GM12878 (cell line): Measurements from ENCODE around the gene TTC38. TPM values are rescaled to one million over a fixed set of nuclear protein-coding genes. Genes with fewer than 3 reads are reported as not detected.

Experiments
- ATAC-seq: fragments of 200-7000 bp; cut with Tn5 transposase; 3 replicates; pipeline ENCODE4 v1.9.1; 2020; ENCODE audit warnings: mild to moderate bottlenecking, moderate library complexity
- BruUV-seq: library from RNA; stranded (reverse); fragments of 400-500 nt; replicated peaks from 2 replicates; lab custom pipeline; 2021; lab: Mats Ljungman, UMichigan
- CTCF ChIA-PET: fragments of 300-600 bp; sonication (Branson Sonifier 250); formaldehyde crosslinking; extraction: SDS; loops from one replicate; lab custom pipeline; 2021; ENCODE audit warnings: inconsistent platforms; lab: Yijun Ruan, JAX
- POLR2A ChIA-PET: fragments of 350-600 bp; formaldehyde crosslinking; extraction: SDS; loops from one replicate; lab custom pipeline; 2021; ENCODE audit warnings: inconsistent platforms; lab: Charles Lee
- RAD21 ChIA-PET: fragments of 300-600 bp; sonication (Branson Sonifier 250); formaldehyde crosslinking; loops from one replicate; lab custom pipeline; 2023; ENCODE audit warnings: antibody characterized with exemption; ENCODE audit not compliant: unreplicated experiment; lab: Charles Lee
- SMC1A ChIA-PET: fragments of 300-600 bp; sonication (Branson Sonifier 250); formaldehyde crosslinking; loops from one replicate; lab custom pipeline; 2023; ENCODE audit not compliant: unreplicated experiment, uncharacterized antibody; lab: Charles Lee
- DNase-seq: peaks from one replicate; pipeline ENCODE4 v3.0.0-alpha.2; 2011; ENCODE audit warnings: low read depth, low spot score
- FAIRE-seq: peaks from 3 replicates; lab custom pipeline; 2011; peaks lifted over from hg19 to GRCh38; lab: Jason Lieb, UNC
- H2AFZ ChIP-seq: 2 replicates; pipeline ENCODE4 v1.6.0; 2011; ENCODE audit warnings: low read depth, low read length, control low read depth; ENCODE audit not compliant: control insufficient read depth
- H3K27ac ChIP-seq: 2 replicates; pipeline ENCODE4 v1.5.1; 2011; ENCODE audit warnings: control low read depth; ENCODE audit not compliant: control insufficient read depth, insufficient read depth
- H3K27me3 ChIP-seq, 2 experiments: replicated peaks in 1 of 2; 2 replicates each; pipeline versions ENCODE4 v1.6.0 to v1.6.1; 2011; ENCODE audit warnings: low read length in 1 of 2; ENCODE audit not compliant: control insufficient read depth in 2 of 2, insufficient read depth in 2 of 2
- H3K36me3 ChIP-seq, 2 experiments: 2 replicates each; pipeline ENCODE4 v1.5.1; 2011; ENCODE audit warnings: low read length in 1 of 2; ENCODE audit not compliant: control insufficient read depth in 2 of 2, insufficient read depth in 2 of 2
- H3K4me1 ChIP-seq: 2 replicates; pipeline ENCODE4 v1.6.1; 2011; ENCODE audit warnings: mild to moderate bottlenecking, low read length, moderate library complexity, mixed read lengths; ENCODE audit not compliant: control insufficient read depth, insufficient read depth
- H3K4me2 ChIP-seq: 2 replicates; pipeline ENCODE4 v1.6.0; 2011; ENCODE audit warnings: control low read depth; ENCODE audit not compliant: control insufficient read depth, insufficient read depth
- H3K4me3 ChIP-seq: fragments of 200-600 bp; sonication (generic); 2 replicates; pipeline ENCODE4 v1.5.1; 2016
- H3K79me2 ChIP-seq: 2 replicates; pipeline ENCODE4 v1.6.0; 2011; ENCODE audit warnings: low read length; ENCODE audit not compliant: control insufficient read depth, insufficient read depth
- H3K9ac ChIP-seq: 2 replicates; pipeline ENCODE4 v1.8.0; 2011; ENCODE audit warnings: low read length, control low read depth, mixed read lengths; ENCODE audit not compliant: control insufficient read depth, insufficient read depth
- H3K9me3 ChIP-seq: replicated peaks from 3 replicates; pipeline ENCODE4 v1.5.1; 2011; ENCODE audit warnings: mild to moderate bottlenecking, low read length; ENCODE audit not compliant: control insufficient read depth, insufficient read depth
- H4K20me1 ChIP-seq: 2 replicates; pipeline ENCODE4 v1.6.0; 2011; ENCODE audit not compliant: control insufficient read depth, insufficient read depth
- ATF7 ChIP-seq: fragments of 450-650 bp; IDR thresholded peaks from 2 replicates; pipeline ENCODE4 v1.6.1; 2016; ENCODE audit warnings: low read depth, mild to moderate bottlenecking
- BMI1 ChIP-seq: fragments of 450-650 bp; IDR thresholded peaks from 2 replicates; pipeline ENCODE4 v1.6.1; 2016; ENCODE audit warnings: mild to moderate bottlenecking, moderate library complexity, borderline replicate concordance
- CBX3 ChIP-seq: fragments of 200-600 bp; sonication (generic); IDR thresholded peaks from 2 replicates; pipeline ENCODE4 v1.6.1; 2016; ENCODE audit warnings: low read depth, borderline replicate concordance
- HSF1 ChIP-seq: fragments of 150-350 bp; IDR thresholded peaks from 2 replicates; pipeline ENCODE4 v1.6.1; 2014; ENCODE audit warnings: mild to moderate bottlenecking, low read depth, low read length
- PAX5 ChIP-seq: IDR thresholded peaks from 2 replicates; pipeline ENCODE4 v1.6.1; 2011; ENCODE audit warnings: low read depth, low read length, borderline replicate concordance
- SIN3A ChIP-seq: IDR thresholded peaks from 2 replicates; pipeline ENCODE4 v1.6.1; 2012; ENCODE audit warnings: low read depth, low read length, improper control_type of control experiment
- USF2 ChIP-seq: IDR thresholded peaks from 2 replicates; pipeline ENCODE4 v1.6.1; 2011; ENCODE audit warnings: low read depth, low read length, improper control_type of control experiment, borderline replicate concordance
- YBX1 ChIP-seq: fragments of 450-650 bp; IDR thresholded peaks from 2 replicates; pipeline ENCODE4 v1.6.1; 2016; ENCODE audit warnings: antibody characterized with exemption
- ZNF217 ChIP-seq: fragments of 450-650 bp; IDR thresholded peaks from 2 replicates; pipeline ENCODE4 v1.6.1; 2017; ENCODE audit warnings: antibody characterized with exemption, mild to moderate bottlenecking
- ZNF592 ChIP-seq: fragments of 450-650 bp; IDR thresholded peaks from 2 replicates; pipeline ENCODE4 v1.6.1; 2017; ENCODE audit warnings: mild to moderate bottlenecking, moderate library complexity
- WGBS: methylation state at CpG from one replicate; pipeline ENCODE4 v1.1.6; 2016; ENCODE audit warnings: low lambda C conversion rate; ENCODE audit not compliant: insufficient replicate concordance, insufficient coverage; ENCODE audit errors: missing lambda C conversion rate; 5-methylcytosine and 5-hydroxymethylcytosine counted together
- in situ Hi-C: fragments of 300-500 bp; cut with MboI; formaldehyde crosslinking; loops from 9 replicates; pipeline ENCODE4 v1.14.3; 2018; ENCODE audit warnings: mixed read lengths
- intact Hi-C: fragments of 100-400 bp; cut with micrococcal nuclease; formaldehyde crosslinking; loops from one replicate; pipeline ENCODE4 v1.14.2; 2022; ENCODE audit not compliant: unreplicated experiment
- polyA plus RNA-seq, 11 experiments: library from polyadenylated mRNA; depleted of rRNA in 4 of 11; unstranded in 6 of 11; stranded (reverse) in 5 of 11; fragments of >200 nt; fragmentation: Nextera tagmentation in 4 of 11; fragmentation: Illumina TruSeq in 1 of 11; extraction: Ambion mirVana in 4 of 11; extraction: Trizol in 1 of 11; gene quantifications; 1 replicate in 1 of 11; 2 replicates in 10 of 11; pipeline versions ENCODE4 v1.2.1 to v1.2.3, GENCODE V29; 2011 to 2016; ENCODE audit warnings: inconsistent platforms in 2 of 11, missing spikeins in 2 of 11, low read depth in 1 of 11
- total RNA-seq, 4 experiments: library from RNA; depleted of rRNA in 3 of 4; stranded (reverse); fragments of >200 nt in 3 of 4; fragmentation: Illumina TruSeq in 1 of 4; extraction: Trizol in 1 of 4; gene quantifications; 2 replicates each; pipeline versions ENCODE4 v1.2.1 to v1.2.3, GENCODE V29; 2013 to 2021

Gene TTC38
- total and polyA plus RNA-seq, 10 of the 15 experiments (the other 5 are each of a cell fraction or from before 2014, with no cell fraction given) = 0.58 to 39.9 (median 13.0) TPM

DNA sequence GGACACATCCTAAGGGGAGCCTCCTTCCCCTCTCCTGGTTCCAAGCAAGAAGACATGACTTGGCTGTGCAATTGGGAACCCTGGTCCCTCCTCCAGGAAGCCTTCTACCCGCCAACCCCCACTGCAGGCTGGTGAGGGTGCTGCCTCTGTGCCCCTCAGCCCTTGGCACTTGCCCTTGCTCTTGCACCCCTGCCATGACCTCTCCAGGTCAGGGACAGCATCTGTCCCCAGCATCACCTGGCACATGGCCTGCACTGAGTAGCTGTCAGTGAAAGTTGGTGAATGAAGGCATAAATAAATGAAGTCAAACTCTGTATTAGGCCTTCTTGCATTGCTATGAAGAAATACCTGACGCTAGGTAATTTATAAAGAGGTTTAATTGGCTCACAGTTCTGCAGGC lies 27.0 kb downstream of the TTC38 start:
- no peak overlapping the region for H3K4me2 ChIP-seq
- POLR2A ChIA-PET = no interaction called here
- SMC1A ChIA-PET = interaction anchor here (1.4 kb wide), 1 partner anchor 20 kb away, joined by 3 read pairs; no protein-coding TSS in a partner anchor
- no peak overlapping the region for H3K27ac ChIP-seq
- peaks cover 32% of the 10 kb centered on the region for H3K4me1 ChIP-seq
- FAIRE-seq = no peak
- H2AFZ ChIP-seq = no peak overlapping the region
- no peak overlapping the region for H3K4me3 ChIP-seq
- peaks cover 28% of the 10 kb centered on the region for H3K79me2 ChIP-seq
- no TSS peak for BruUV-seq
- DNase-seq = no peak
- CTCF ChIA-PET = interaction anchor here (1.4 to 2.0 kb wide), 2 partner anchors 24 to 173 kb away, joined by 8 to 9 read pairs; no protein-coding TSS in a partner anchor
- ATAC-seq = no peak
- intact Hi-C loops = loop anchor here (5.0 kb wide), 2 partner anchors 42 to 172 kb away; partner anchors contain the start of gene CDPF1
- WGBS = 100% methylated on average over 1 of the region's 2 CpGs
- H3K36me3 ChIP-seq = peaks cover 5% of the 10 kb centered on the region in 2 experiments; a peak in 3 of 4 replicates
- TF ChIP-seq USF2 (no peak), YBX1 (no peak), BMI1 (no peak), ZNF217 (no peak), ATF7 (no peak), ZNF592 (no peak), PAX5 (no peak), SIN3A (no peak), CBX3 (no peak), HSF1 (no peak)
- H4K20me1 ChIP-seq = no peaks in the 10 kb centered on the region
- no peak overlapping the region for H3K9ac ChIP-seq
- no peaks in the 10 kb centered on the region; the same call in 2 of the 3 replicates for H3K9me3 ChIP-seq
- RAD21 ChIA-PET = no interaction called here
- no peaks in the 10 kb centered on the region for H3K27me3 ChIP-seq
- in situ Hi-C loops = no loop called here
